Measurements from ENCODE around the gene ITM2C.

GRCh38 chr2:230910546-230911177 is 45.9 kb downstream of the ITM2C start:
- TF ChIP-seq YY1 (IDR thresholded peaks at IDR 0.05; ENCODE audit: low read depth, low read length) = no peak
- TF ChIP-seq CTCF (IDR thresholded peaks at IDR 0.05; ENCODE audit: control extremely low read depth in 1 of 3, insufficient read depth in 1 of 3, low read depth in 1 of 3, low read length in 3 of 3) = no peak
- no peak for TF ChIP-seq NRF1 (IDR thresholded peaks at IDR 0.05; ENCODE audit: low read depth, low read length)
- no peak for TF ChIP-seq GABPA (IDR thresholded peaks at IDR 0.05; ENCODE audit: borderline replicate concordance, insufficient read depth, low read length)
- no peak for TF ChIP-seq POLR2A (IDR thresholded peaks at IDR 0.05; ENCODE audit: control extremely low read depth in 1 of 2, low read depth in 2 of 2, low read length in 2 of 2)
